B cell (primary cell): Measurements from ENCODE around the gene ZFP92. TPM values are rescaled to one million over a fixed set of nuclear protein-coding genes. Genes with fewer than 3 reads are reported as not detected.

ENCODE experiments used
- ATAC-seq: fragments of 200-7000 bp; cut with Tn5 transposase; one replicate; pipeline ENCODE4 v1.10.0; 2021; ENCODE audit warnings: low read depth, mild to moderate bottlenecking, moderate number of reproducible peaks, moderate library complexity
- CTCF ChIA-PET: fragments of 350-600 bp; sonication (Branson Sonifier 250); formaldehyde crosslinking; loops from one replicate; lab custom pipeline; 2021; ENCODE audit warnings: antibody characterized with exemption, inconsistent platforms; lab: Charles Lee
- POLR2A ChIA-PET: fragments of 350-600 bp; sonication (Branson Sonifier 250); formaldehyde crosslinking; loops from one replicate; lab custom pipeline; 2021; ENCODE audit warnings: antibody characterized with exemption; lab: Charles Lee
- DNase-seq: peaks from one replicate; pipeline ENCODE4 v3.0.0; 2013
- H2AFZ ChIP-seq: 2 replicates; pipeline ENCODE4 v1.6.1; 2012; ENCODE audit warnings: mild to moderate bottlenecking, low read depth, low read length; ENCODE audit not compliant: insufficient read depth, poor library complexity, severe bottlenecking
- H3K27ac ChIP-seq, 2 donors: 1 replicate in 1 of 2; 2 replicates in 1 of 2; pipeline ENCODE4 v1.5.1; 2012 to 2013; ENCODE audit warnings: low read length in 2 of 2, mild to moderate bottlenecking in 2 of 2, moderate library complexity in 1 of 2
- H3K27me3 ChIP-seq, 4 experiments: fragments of 200-600 bp in 1 of 4; sonication (generic) in 1 of 4; replicated peaks in 1 of 4; 1 replicate in 2 of 4; 2 replicates in 2 of 4; pipeline versions ENCODE4 v1.6.1 to v1.7.0; 2013 to 2016; ENCODE audit warnings: low read length in 3 of 4, mild to moderate bottlenecking in 2 of 4, mixed read lengths in 1 of 4, moderate library complexity in 1 of 4; ENCODE audit not compliant: insufficient read depth in 4 of 4, control insufficient read depth in 3 of 4; ENCODE audit errors: control extremely low read depth in 1 of 4
- H3K36me3 ChIP-seq, 2 experiments: replicated peaks in 1 of 2; 1 replicate in 1 of 2; 2 replicates in 1 of 2; pipeline versions ENCODE4 v1.6.1 to v1.7.1; 2013; ENCODE audit warnings: low read length in 1 of 2; ENCODE audit not compliant: insufficient read depth in 2 of 2, control insufficient read depth in 1 of 2; ENCODE audit errors: control extremely low read depth in 1 of 2, extremely low read depth in 1 of 2
- H3K4me1 ChIP-seq, 2 donors: fragments of 200-600 bp in 1 of 2; sonication (generic) in 1 of 2; 1 replicate in 1 of 2; 2 replicates in 1 of 2; pipeline versions ENCODE4 v1.5.1 to v1.6.1; 2013 to 2017; ENCODE audit warnings: low read length in 2 of 2; ENCODE audit not compliant: control insufficient read depth in 2 of 2, insufficient read depth in 2 of 2
- H3K4me2 ChIP-seq: replicated peaks from 2 replicates; pipeline ENCODE3; 2012; ENCODE audit warnings: mild to moderate bottlenecking, low read depth, low read length; ENCODE audit not compliant: poor library complexity, severe bottlenecking
- H3K4me3 ChIP-seq, 5 experiments: fragments of 200-600 bp in 1 of 5; sonication (generic) in 1 of 5; 1 replicate in 3 of 5; 2 replicates in 2 of 5; pipeline versions ENCODE4 v1.5.1 to v1.7.0; 2011 to 2016; ENCODE audit warnings: low read length in 4 of 5, mild to moderate bottlenecking in 4 of 5, low read depth in 2 of 5, control low read depth in 1 of 5, moderate library complexity in 1 of 5; ENCODE audit not compliant: insufficient read depth in 1 of 5; ENCODE audit errors: control extremely low read depth in 1 of 5, extremely low read depth in 1 of 5
- H3K79me2 ChIP-seq: fragments of 200-600 bp; sonication (generic); one replicate; pipeline ENCODE4 v1.6.0; 2016; ENCODE audit warnings: low read length; ENCODE audit not compliant: control insufficient read depth, insufficient read depth
- H3K9ac ChIP-seq: fragments of 200-600 bp; sonication (generic); 2 replicates; pipeline ENCODE4 v1.6.1; 2017; ENCODE audit warnings: mild to moderate bottlenecking, low read length, moderate library complexity
- H3K9me3 ChIP-seq, 3 donors: one replicate each; pipeline versions ENCODE4 v1.6.1 to v1.7.1; 2013; ENCODE audit warnings: low read length in 2 of 3; ENCODE audit not compliant: control insufficient read depth in 2 of 3, insufficient read depth in 1 of 3; ENCODE audit errors: control extremely low read depth in 1 of 3
- H4K20me1 ChIP-seq: 2 replicates; pipeline ENCODE4 v1.6.0; 2012; ENCODE audit warnings: mild to moderate bottlenecking, low read length; ENCODE audit not compliant: insufficient read depth, control insufficient read depth, poor library complexity, severe bottlenecking
- H3K27ac Mint-ChIP-seq: one replicate; pipeline ENCODE4 v1.8.0; 2021; ENCODE audit warnings: mixed read lengths
- H3K27me3 Mint-ChIP-seq: one replicate; pipeline ENCODE4 v1.8.0; 2021; ENCODE audit warnings: mixed read lengths
- H3K4me1 Mint-ChIP-seq: one replicate; pipeline ENCODE4 v1.8.0; 2021; ENCODE audit warnings: mixed read lengths
- H3K4me3 Mint-ChIP-seq: one replicate; pipeline ENCODE4 v1.8.0; 2021; ENCODE audit warnings: mixed read lengths
- H3K9me3 Mint-ChIP-seq: one replicate; pipeline ENCODE4 v1.8.0; 2022; ENCODE audit warnings: mixed read lengths; ENCODE audit not compliant: insufficient read depth
- CTCF ChIP-seq: fragments of 200-600 bp; IDR thresholded peaks from one replicate; pipeline ENCODE4 v1.8.0; 2022; ENCODE audit warnings: antibody characterized with exemption, mild to moderate bottlenecking
- EZH2 ChIP-seq: IDR thresholded peaks from 2 replicates; pipeline ENCODE4 v1.6.1; 2012; ENCODE audit warnings: borderline replicate concordance, low read depth, mild to moderate bottlenecking, moderate library complexity, low read length; ENCODE audit not compliant: insufficient read depth, poor library complexity, severe bottlenecking
- WGBS: methylation state at CpG from one replicate; pipeline ENCODE4 v1.1.5; 2013; ENCODE audit warnings: missing lambda C conversion rate; ENCODE audit not compliant: insufficient coverage; 5-methylcytosine and 5-hydroxymethylcytosine counted together
- intact Hi-C: fragments of 100-400 bp; cut with micrococcal nuclease; formaldehyde crosslinking; loops from one replicate; pipeline ENCODE4 v1.10.0; 2022
- polyA plus RNA-seq: library from polyadenylated mRNA; depleted of rRNA; stranded (reverse); fragments of >200 nt; gene quantifications from 2 replicates; pipeline ENCODE4 v1.2.3, GENCODE V29; 2012
- total RNA-seq, 2 donors: library from RNA; stranded (reverse); fragments of 120-200 nt in 1 of 2; gene quantifications; 1 replicate in 1 of 2; 2 replicates in 1 of 2; pipeline versions ENCODE4 v1.2.3 to v1.2.4, GENCODE V29; 2013 to 2022

The ZFP92 gene
- total and polyA plus RNA-seq, 2 donors (not counting 1 experiment from before 2014, with no cell fraction given), result 0.24 to 1.6 TPM

DNA sequence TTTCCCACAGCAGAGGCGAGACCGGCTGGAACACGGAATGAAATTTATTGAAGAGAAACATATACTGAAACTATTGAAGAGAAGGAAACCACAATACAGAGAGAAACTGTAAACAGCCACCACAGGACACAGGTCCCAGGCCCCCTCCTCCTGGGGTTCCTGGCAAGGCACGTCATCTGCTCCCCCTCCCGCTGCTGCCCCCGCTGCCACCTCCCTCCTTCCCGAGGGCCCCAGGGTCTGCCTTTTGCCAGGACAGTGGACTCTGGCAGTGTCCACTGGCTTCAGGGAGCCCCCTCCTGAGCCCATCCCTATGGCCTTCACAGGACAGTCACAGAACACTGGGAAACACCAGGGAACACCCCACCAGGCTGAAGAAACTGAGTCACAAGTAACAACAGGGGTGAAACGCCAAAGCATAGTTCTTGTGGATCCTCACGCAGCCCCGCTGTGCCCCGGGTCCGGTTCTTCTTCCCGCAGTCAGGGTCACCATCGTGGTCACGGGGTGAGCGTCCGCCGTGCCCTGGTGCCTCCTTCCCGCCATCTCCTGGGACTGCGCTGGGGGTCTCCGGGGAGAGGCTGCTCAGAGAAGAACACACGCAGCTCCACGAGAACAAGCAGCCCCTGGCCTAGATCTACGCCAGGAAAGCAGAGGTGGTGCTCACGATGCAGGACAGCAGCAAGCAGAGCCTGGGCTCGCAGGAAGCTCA, 15.5 kb upstream of the ZFP92 start:
- DNase-seq, result no peak
- Histone ChIP-seq H3K9me3 (no peaks in the 10 kb centered on the region), H3K27ac (no peak overlapping the region), H3K4me3 (no peak overlapping the region), H3K4me1 (peaks cover 0 to 6% of the 10 kb centered on the region in 2 donors), H3K79me2 (no peaks in the 10 kb centered on the region), H3K9ac (no peak overlapping the region), H2AFZ (no peak overlapping the region), H3K36me3 (no peaks in the 10 kb centered on the region), H4K20me1 (no peaks in the 10 kb centered on the region), H3K4me2 (no peak overlapping the region), H3K27me3 (no peaks in the 10 kb centered on the region)
- ChIA-PET POLR2A (no interaction called here), CTCF (no interaction called here)
- Mint-ChIP-seq H3K9me3 (no peaks in the 10 kb centered on the region), H3K27me3 (no peaks in the 10 kb centered on the region), H3K4me1 (peaks cover 3% of the 10 kb centered on the region), H3K27ac (no peak overlapping the region), H3K4me3 (no peak overlapping the region)
- no peak for ATAC-seq
- intact Hi-C loops, result no loop called here
- WGBS, result 60% methylated on average over 16 of the region's 26 CpGs
- TF ChIP-seq EZH2, result no peak
- TF ChIP-seq CTCF, result no peak

DNA sequence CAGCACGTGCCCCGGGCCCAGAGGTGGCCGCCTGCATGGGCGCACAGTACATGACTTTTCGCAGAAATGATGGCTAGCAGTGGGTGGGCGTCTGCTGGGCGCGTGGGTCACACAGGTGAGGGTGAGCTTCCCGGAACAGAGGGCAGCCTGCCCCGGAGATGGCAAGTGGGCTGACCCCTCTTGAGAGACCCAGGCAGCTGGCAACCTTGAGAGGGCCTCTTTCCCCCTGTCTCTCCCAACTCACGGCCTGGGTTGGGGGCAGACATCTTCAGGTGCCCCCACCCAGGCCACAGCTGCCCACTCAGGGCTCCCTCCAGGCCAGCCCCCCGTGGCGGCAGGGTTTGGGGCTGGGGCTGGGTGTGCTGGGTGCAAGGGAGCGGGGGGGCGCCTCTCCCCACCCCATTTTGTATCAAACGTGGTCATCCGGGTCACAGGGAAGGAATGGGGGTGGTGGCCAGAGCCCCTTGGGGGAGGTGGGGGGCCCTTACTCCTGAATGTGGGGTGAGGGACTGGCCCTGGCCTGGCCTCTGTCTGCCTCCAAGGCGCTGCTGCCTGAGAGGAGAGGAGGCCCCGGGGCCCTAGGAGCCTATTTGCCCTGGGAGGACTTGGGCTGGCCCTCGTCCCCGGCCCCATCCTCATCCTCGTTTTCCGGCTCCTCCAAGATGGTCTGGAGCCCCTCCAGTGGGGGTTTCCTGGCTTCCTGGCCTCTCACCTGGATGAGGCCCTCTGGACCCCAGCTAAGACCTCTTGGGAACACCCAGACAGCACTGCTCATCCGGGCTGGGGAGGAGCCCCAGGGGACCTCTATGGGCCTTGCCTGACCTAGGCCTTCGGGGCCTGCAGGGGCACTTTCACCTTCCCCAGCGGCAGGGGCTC, 14.7 kb upstream of the ZFP92 start:
- no peak overlapping the region for H3K4me3 ChIP-seq
- H3K4me1 ChIP-seq, result peaks cover 0 to 6% of the 10 kb centered on the region in 2 donors
- peaks cover 3% of the 10 kb centered on the region for H3K4me1 Mint-ChIP-seq
- H3K27me3 Mint-ChIP-seq, result no peaks in the 10 kb centered on the region
- CTCF ChIA-PET, result no interaction called here
- no peak for TF ChIP-seq CTCF
- TF ChIP-seq EZH2, result no peak
- H3K4me2 ChIP-seq, result no peak overlapping the region
- no peaks in the 10 kb centered on the region for H4K20me1 ChIP-seq
- H3K27ac ChIP-seq, result no peak overlapping the region
- whole genome bisulfite sequencing, result 85% methylated on average over 13 of the region's 26 CpGs
- no peak overlapping the region for H2AFZ ChIP-seq
- DNase-seq, result no peak
- POLR2A ChIA-PET, result no interaction called here
- H3K79me2 ChIP-seq, result no peaks in the 10 kb centered on the region
- peaks cover 0 to 3% (median 0%) of the 10 kb centered on the region in 3 donors for H3K9me3 ChIP-seq
- no peak for ATAC-seq
- H3K27me3 ChIP-seq, result no peaks in the 10 kb centered on the region
- H3K9me3 Mint-ChIP-seq, result no peaks in the 10 kb centered on the region
- intact Hi-C loops, result no loop called here
- H3K9ac ChIP-seq, result no peak overlapping the region
- H3K27ac Mint-ChIP-seq, result no peak overlapping the region
- no peak overlapping the region for H3K4me3 Mint-ChIP-seq
- no peaks in the 10 kb centered on the region for H3K36me3 ChIP-seq
